HCT116 (cell line): ENCODE results near the gene FAT2. TPM values are rescaled to one million over a fixed set of nuclear protein-coding genes. Genes with fewer than 3 reads are reported as not detected.

ENCODE experiments used
- ATAC-seq: fragments of 200-7000 bp; cut with Tn5 transposase; 2 replicates; pipeline ENCODE4 v1.9.1; 2020; ENCODE audit warnings: mild to moderate bottlenecking, moderate library complexity
- BruUV-seq: library from RNA; stranded (reverse); fragments of 400-500 nt; replicated peaks from 2 replicates; lab custom pipeline; 2021; lab: Mats Ljungman, UMichigan
- CTCF ChIA-PET: fragments of 300-600 bp; sonication (Branson Sonifier 250); formaldehyde crosslinking; loops from one replicate; lab custom pipeline; 2021; ENCODE audit warnings: antibody characterized with exemption; lab: Charles Lee
- POLR2A ChIA-PET: fragments of 300-600, 350-600 bp; sonication (Branson Sonifier 250); formaldehyde crosslinking; loops from one replicate; lab custom pipeline; 2021; ENCODE audit warnings: antibody characterized with exemption; lab: Charles Lee
- RAD21 ChIA-PET, 2 experiments: fragments of 300-600 bp; sonication (Branson Sonifier 250); formaldehyde crosslinking; loops; one replicate each; lab custom pipeline; 2023; ENCODE audit warnings: low total read pairs in 2 of 2; ENCODE audit not compliant: uncharacterized antibody in 2 of 2, unreplicated experiment in 2 of 2, low non-redundant PET in 1 of 2; lab: Charles Lee
- DNase-seq: peaks from one replicate; pipeline ENCODE4 v3.0.0-alpha.2; 2010; ENCODE audit warnings: low read depth, low spot score
- H2AFZ ChIP-seq: fragments of 200-600 bp; shearing (Covaris generic), sonication (generic); 2 replicates; pipeline ENCODE4 v1.6.1; 2017; ENCODE audit warnings: low read depth, mixed run types, mixed read lengths, antibody characterized with exemption, low read length; ENCODE audit not compliant: poor library complexity, severe bottlenecking
- H3K27ac ChIP-seq: 2 replicates; pipeline ENCODE4 v1.5.1; 2012; ENCODE audit warnings: low read depth, low read length
- H3K27me3 ChIP-seq: fragments of 200-600 bp; sonication (generic); 2 replicates; pipeline ENCODE4 v1.6.1; 2016; ENCODE audit warnings: mixed run types, low read length, mixed read lengths; ENCODE audit not compliant: insufficient read depth
- H3K36me3 ChIP-seq, 2 experiments: fragments of 200-500 bp in 1 of 2; fragments of 200-600 bp in 1 of 2; sonication (Bioruptor generic) in 1 of 2; sonication (generic) in 1 of 2; 2 replicates each; pipeline versions ENCODE4 v1.5.1 to v1.6.1; 2014 to 2016; ENCODE audit warnings: low read length in 2 of 2, inconsistent platforms in 1 of 2, mixed read lengths in 1 of 2, mixed run types in 1 of 2; ENCODE audit not compliant: insufficient read depth in 2 of 2, control insufficient read depth in 1 of 2
- H3K4me1 ChIP-seq, 2 experiments: fragments of 200-600 bp in 1 of 2; sonication (generic) in 1 of 2; 2 replicates each; pipeline versions ENCODE4 v1.5.1 to v1.6.1; 2012 to 2017; ENCODE audit warnings: low read length in 2 of 2, inconsistent platforms in 1 of 2, mild to moderate bottlenecking in 1 of 2, mixed read lengths in 1 of 2, mixed run types in 1 of 2, moderate library complexity in 1 of 2; ENCODE audit not compliant: insufficient read depth in 2 of 2, control insufficient read depth in 1 of 2
- H3K4me2 ChIP-seq: fragments of 200-600 bp; sonication (generic); 2 replicates; pipeline ENCODE4 v1.6.1; 2017; ENCODE audit warnings: mixed run types, low read length, mixed read lengths
- H3K4me3 ChIP-seq, 2 experiments: fragments of 200-600 bp in 1 of 2; sonication (generic) in 1 of 2; replicated peaks in 1 of 2; 2 replicates each; pipeline ENCODE4 v1.5.1; 2011 to 2016; ENCODE audit warnings: low read length in 2 of 2, control low read depth in 1 of 2, low read depth in 1 of 2, mild to moderate bottlenecking in 1 of 2, mixed read lengths in 1 of 2, mixed run types in 1 of 2
- H3K79me2 ChIP-seq: fragments of 200-600 bp; sonication (generic); 2 replicates; pipeline ENCODE4 v1.6.1; 2017; ENCODE audit warnings: mild to moderate bottlenecking, mixed run types, low read length, moderate library complexity, mixed read lengths; ENCODE audit not compliant: insufficient read depth
- H3K9ac ChIP-seq: fragments of 200-600 bp; sonication (generic); 2 replicates; pipeline ENCODE4 v1.6.1; 2016; ENCODE audit warnings: low read length, mixed read lengths
- H3K9me2 ChIP-seq: fragments of 200-600 bp; sonication (generic), shearing (Covaris generic); 2 replicates; pipeline ENCODE4 v1.6.1; 2017; ENCODE audit warnings: mixed run types, mild to moderate bottlenecking, moderate library complexity; ENCODE audit not compliant: insufficient read depth
- H3K9me3 ChIP-seq, 2 experiments: fragments of 200-500 bp in 1 of 2; fragments of 200-600 bp in 1 of 2; sonication (Bioruptor generic) in 1 of 2; sonication (generic) in 1 of 2; 2 replicates each; pipeline ENCODE4 v1.6.1; 2014 to 2017; ENCODE audit warnings: low read length in 2 of 2, mixed read lengths in 2 of 2, inconsistent platforms in 1 of 2, low read depth in 1 of 2, mild to moderate bottlenecking in 1 of 2, mixed run types in 1 of 2, moderate library complexity in 1 of 2; ENCODE audit not compliant: control insufficient read depth in 1 of 2, insufficient read depth in 1 of 2
- H4K20me1 ChIP-seq: fragments of 200-600 bp; sonication (generic), shearing (Covaris generic); 2 replicates; pipeline ENCODE4 v1.6.1; 2017; ENCODE audit warnings: mixed run types, mild to moderate bottlenecking, moderate library complexity; ENCODE audit not compliant: insufficient read depth
- CEBPB ChIP-seq: IDR thresholded peaks from 2 replicates; pipeline ENCODE4 v1.6.1; 2012; ENCODE audit warnings: low read depth
- CTCF ChIP-seq, 3 experiments: fragments of 200-600 bp in 1 of 3; sonication (generic) in 1 of 3; IDR thresholded peaks in 2 of 3; conservative IDR thresholded peaks in 1 of 3; 2 replicates each; pipeline ENCODE4 v1.5.1; 2012 to 2017; ENCODE audit warnings: low read depth in 2 of 3, low read length in 2 of 3, antibody characterized with exemption in 1 of 3, borderline replicate concordance in 1 of 3, control low read depth in 1 of 3, mild to moderate bottlenecking in 1 of 3, mixed read lengths in 1 of 3, mixed run types in 1 of 3, moderate library complexity in 1 of 3; ENCODE audit not compliant: insufficient read depth in 1 of 3
- EGR1 ChIP-seq: IDR thresholded peaks from 2 replicates; pipeline ENCODE4 v1.6.1; 2012; ENCODE audit warnings: low read depth
- JUND ChIP-seq: IDR thresholded peaks from 2 replicates; pipeline ENCODE4 v1.6.1; 2012
- POLR2A ChIP-seq: IDR thresholded peaks from 2 replicates; pipeline ENCODE4 v1.7.0; 2011; ENCODE audit warnings: borderline replicate concordance; ENCODE audit not compliant: insufficient read depth, insufficient read length; ENCODE audit errors: extremely low read depth
- YY1 ChIP-seq: IDR thresholded peaks from 2 replicates; pipeline ENCODE4 v1.6.1; 2011; ENCODE audit warnings: low read length, low read depth, moderate library complexity, mild to moderate bottlenecking; ENCODE audit not compliant: insufficient replicate concordance; ENCODE audit errors: extremely low read depth
- ZFX ChIP-seq: fragments of 450-650 bp; IDR thresholded peaks from 2 replicates; pipeline ENCODE4 v1.6.1; 2017
- ZNF274 ChIP-seq: fragments of 200-500 bp; sonication (Bioruptor generic); IDR thresholded peaks from 2 replicates; pipeline ENCODE4 v1.6.1; 2014; ENCODE audit warnings: mild to moderate bottlenecking, low read depth, low read length, inconsistent platforms
- intact Hi-C: fragments of 100-400 bp; cut with micrococcal nuclease; formaldehyde crosslinking; loops from 2 replicates; pipeline ENCODE4 v1.10.0; 2022
- total RNA-seq: library from RNA; stranded (reverse); gene quantifications from one replicate; pipeline ENCODE4 v1.2.1, GENCODE V29; 2021; ENCODE audit not compliant: unreplicated experiment
- TF ChIP-seq, protein P1 (sequence below): IDR thresholded peaks from 2 replicates; pipeline ENCODE4 v1.6.1; 2011; ENCODE audit warnings: mild to moderate bottlenecking, low read length, moderate library complexity; ENCODE audit not compliant: insufficient replicate concordance; ENCODE audit errors: extremely low read depth

The FAT2 gene
- total RNA-seq, 1 experiment from 2014 or later: 0.05 TPM

DNA sequence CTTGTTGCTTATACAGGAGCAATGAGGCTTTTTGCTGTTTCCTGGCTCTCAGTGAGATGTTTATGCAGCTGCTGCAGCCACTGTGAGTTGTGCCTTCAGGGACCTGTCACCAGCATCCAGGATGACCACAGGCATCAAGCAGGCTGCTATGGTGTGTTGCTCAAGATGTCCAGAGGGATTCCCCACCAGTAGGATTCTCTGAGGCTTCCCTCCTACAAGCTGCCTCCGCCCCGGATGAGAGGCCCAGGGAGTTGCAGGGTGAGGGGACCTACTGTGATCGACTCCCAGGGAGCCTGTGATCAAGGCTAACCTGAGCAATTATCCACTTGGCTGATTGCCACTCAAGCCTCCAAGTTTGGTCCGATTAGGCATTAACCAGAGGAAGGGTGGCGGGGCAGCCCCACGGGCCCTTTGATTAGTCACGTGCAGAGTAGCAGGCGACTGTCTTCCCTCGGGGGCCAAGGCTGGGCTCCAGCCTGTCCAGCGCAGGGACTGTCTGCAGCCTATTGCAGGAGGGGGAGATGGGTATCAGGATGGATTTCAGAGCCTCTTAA, 1.8 kb upstream of the FAT2 start:
- no peaks in the 10 kb centered on the region for H3K27me3 ChIP-seq
- CTCF ChIA-PET: no interaction called here

More for the DNA sequence above, 1.8 kb upstream of the FAT2 start:
- Histone ChIP-seq H3K9me2 (no peaks in the 10 kb centered on the region), H3K4me1 (peaks cover 4 to 6% of the 10 kb centered on the region in 2 experiments; a peak in 2 of 4 replicates), H3K9me3 (no peaks in the 10 kb centered on the region), H3K36me3 (no peaks in the 10 kb centered on the region), H3K4me3 (no peak overlapping the region), H3K9ac (no peak overlapping the region), H3K27ac (no peak overlapping the region)
- intact Hi-C loops: no loop called here
- DNase-seq (no peak), ATAC-seq (peak; percentile 39; the same call in 1 of the 2 replicates)
- BruUV-seq: no TSS peak
- ChIA-PET RAD21 (no interaction called here), POLR2A (no interaction called here)
- TF ChIP-seq EGR1: no peak
- TF ChIP-seq, protein P1, sequence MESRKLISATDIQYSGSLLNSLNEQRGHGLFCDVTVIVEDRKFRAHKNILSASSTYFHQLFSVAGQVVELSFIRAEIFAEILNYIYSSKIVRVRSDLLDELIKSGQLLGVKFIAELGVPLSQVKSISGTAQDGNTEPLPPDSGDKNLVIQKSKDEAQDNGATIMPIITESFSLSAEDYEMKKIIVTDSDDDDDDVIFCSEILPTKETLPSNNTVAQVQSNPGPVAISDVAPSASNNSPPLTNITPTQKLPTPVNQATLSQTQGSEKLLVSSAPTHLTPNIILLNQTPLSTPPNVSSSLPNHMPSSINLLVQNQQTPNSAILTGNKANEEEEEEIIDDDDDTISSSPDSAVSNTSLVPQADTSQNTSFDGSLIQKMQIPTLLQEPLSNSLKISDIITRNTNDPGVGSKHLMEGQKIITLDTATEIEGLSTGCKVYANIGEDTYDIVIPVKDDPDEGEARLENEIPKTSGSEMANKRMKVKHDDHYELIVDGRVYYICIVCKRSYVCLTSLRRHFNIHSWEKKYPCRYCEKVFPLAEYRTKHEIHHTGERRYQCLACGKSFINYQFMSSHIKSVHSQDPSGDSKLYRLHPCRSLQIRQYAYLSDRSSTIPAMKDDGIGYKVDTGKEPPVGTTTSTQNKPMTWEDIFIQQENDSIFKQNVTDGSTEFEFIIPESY: no peak
- TF ChIP-seq ZNF274: no peak
- no peak for TF ChIP-seq POLR2A
- no peak for TF ChIP-seq YY1
- no peak for TF ChIP-seq CEBPB
- TF ChIP-seq CTCF (IDR thresholded peaks at IDR 0.05 in 2 of 3, conservative IDR thresholded peaks at IDR 0.05 in 1 of 3; ENCODE audit: borderline replicate concordance in 1 of 3, insufficient read depth in 1 of 3, low read depth in 2 of 3, low read length in 2 of 3): no peak
- no peak for TF ChIP-seq ZFX
- TF ChIP-seq JUND: no peak
- TF ChIP-seq, all 23 proteins: peak for 0
- H3K79me2 ChIP-seq: no peaks in the 10 kb centered on the region
- no peak overlapping the region for H3K4me2 ChIP-seq
- H4K20me1 ChIP-seq: no peaks in the 10 kb centered on the region
- H2AFZ ChIP-seq: no peak overlapping the region
